IMR-90 (cell line): ENCODE data around the gene ADGRG1. TPM values are rescaled to one million over a fixed set of nuclear protein-coding genes. Genes with fewer than 3 reads are reported as not detected.

Experiments used
- ATAC-seq: fragments of 200-7000 bp; cut with Tn5 transposase; 2 replicates; pipeline ENCODE4 v1.9.1; 2020; ENCODE audit warnings: low read depth, mild to moderate bottlenecking, moderate library complexity
- BruUV-seq: library from RNA; stranded (reverse); fragments of 400-500 nt; replicated peaks from 2 replicates; lab custom pipeline; 2021; lab: Mats Ljungman, UMichigan
- CTCF ChIA-PET: fragments of 300-600 bp; formaldehyde crosslinking; extraction: SDS; loops from one replicate; lab custom pipeline; 2021; ENCODE audit warnings: antibody characterized with exemption; lab: Yijun Ruan, JAX
- POLR2A ChIA-PET: fragments of 300-600 bp; sonication (Branson Sonifier 250); formaldehyde crosslinking; loops from one replicate; lab custom pipeline; 2022; ENCODE audit warnings: antibody characterized with exemption; ENCODE audit not compliant: unreplicated experiment; lab: Charles Lee
- DNase-seq: peaks from one replicate; pipeline ENCODE4 v3.0.0; 2013
- H2AFZ ChIP-seq: replicated peaks from 2 replicates; pipeline ENCODE3; 2013; ENCODE audit warnings: low read length, mild to moderate bottlenecking; ENCODE audit not compliant: poor library complexity
- H2AK5ac ChIP-seq: 2 replicates; pipeline ENCODE4 v1.6.1; 2013; ENCODE audit warnings: low read depth, low read length, inconsistent platforms
- H2AK9ac ChIP-seq: replicated peaks from 2 replicates; pipeline ENCODE3; 2013; ENCODE audit warnings: mild to moderate bottlenecking, low read depth, low read length, moderate library complexity; ENCODE audit not compliant: poor library complexity
- H2BK120ac ChIP-seq: 2 replicates; pipeline ENCODE4 v1.6.1; 2013; ENCODE audit warnings: low read depth, low read length, inconsistent platforms
- H2BK15ac ChIP-seq: 3 replicates; pipeline ENCODE4 v1.6.1; 2013; ENCODE audit warnings: low read depth, low read length, inconsistent platforms
- H2BK20ac ChIP-seq: 2 replicates; pipeline ENCODE4 v1.6.1; 2013; ENCODE audit warnings: low read depth, mild to moderate bottlenecking, inconsistent platforms, low read length, moderate library complexity
- H2BK5ac ChIP-seq: 2 replicates; pipeline ENCODE4 v1.6.1; 2013; ENCODE audit warnings: mild to moderate bottlenecking, low read depth, low read length, inconsistent platforms; ENCODE audit not compliant: poor library complexity, severe bottlenecking
- H3K14ac ChIP-seq: replicated peaks from 2 replicates; pipeline ENCODE4 v1.6.1; 2013; ENCODE audit warnings: low read depth, low read length, inconsistent platforms
- H3K18ac ChIP-seq: 2 replicates; pipeline ENCODE4 v1.6.1; 2013; ENCODE audit warnings: low read depth, low read length, control low read depth
- H3K23ac ChIP-seq: 2 replicates; pipeline ENCODE4 v1.6.1; 2013; ENCODE audit warnings: low read depth, low read length, inconsistent platforms
- H3K27ac ChIP-seq: 2 replicates; pipeline ENCODE4 v1.5.1; 2013; ENCODE audit warnings: mild to moderate bottlenecking, control low read depth, low read length; ENCODE audit not compliant: insufficient read depth
- H3K27me3 ChIP-seq: 2 replicates; pipeline ENCODE4 v1.6.1; 2013; ENCODE audit warnings: low read length; ENCODE audit not compliant: control insufficient read depth, insufficient read depth
- H3K36me3 ChIP-seq: 2 replicates; pipeline ENCODE4 v1.6.1; 2013; ENCODE audit warnings: low read length, mixed read lengths; ENCODE audit not compliant: control insufficient read depth, insufficient read depth
- H3K4ac ChIP-seq: 2 replicates; pipeline ENCODE4 v1.6.1; 2013; ENCODE audit warnings: low read depth, low read length, inconsistent platforms
- H3K4me1 ChIP-seq: 2 replicates; pipeline ENCODE4 v1.6.1; 2013; ENCODE audit warnings: low read length, mixed read lengths; ENCODE audit not compliant: control insufficient read depth, insufficient read depth
- H3K4me2 ChIP-seq: 2 replicates; pipeline ENCODE4 v1.6.1; 2013; ENCODE audit warnings: low read depth, mild to moderate bottlenecking, control low read depth, low read length, moderate library complexity
- H3K4me3 ChIP-seq: 2 replicates; pipeline ENCODE4 v1.5.1; 2013; ENCODE audit warnings: low read depth, mild to moderate bottlenecking, control low read depth, low read length, moderate library complexity; ENCODE audit not compliant: insufficient read depth
- H3K56ac ChIP-seq: 2 replicates; pipeline ENCODE4 v1.6.1; 2013; ENCODE audit warnings: low read length, inconsistent platforms; ENCODE audit not compliant: insufficient read depth; ENCODE audit errors: extremely low read depth
- H3K79me1 ChIP-seq, 2 experiments: 2 replicates each; pipeline ENCODE4 v1.6.1; 2013; ENCODE audit warnings: low read length in 2 of 2, inconsistent platforms in 1 of 2, low read depth in 1 of 2
- H3K9ac ChIP-seq: 2 replicates; pipeline ENCODE4 v1.6.1; 2013; ENCODE audit warnings: low read depth, low read length, control low read depth
- H3K9me1 ChIP-seq: 2 replicates; pipeline ENCODE4 v1.6.1; 2013; ENCODE audit warnings: low read length, inconsistent platforms; ENCODE audit not compliant: insufficient read depth
- H3K9me3 ChIP-seq: 2 replicates; pipeline ENCODE4 v1.6.1; 2013; ENCODE audit warnings: low read length; ENCODE audit not compliant: control insufficient read depth, insufficient read depth
- H4K20me1 ChIP-seq: 2 replicates; pipeline ENCODE4 v1.6.1; 2013; ENCODE audit warnings: low read length, inconsistent platforms; ENCODE audit not compliant: insufficient read depth
- H4K5ac ChIP-seq: 2 replicates; pipeline ENCODE4 v1.6.1; 2013; ENCODE audit warnings: mild to moderate bottlenecking, low read depth, low read length, control low read depth
- H4K8ac ChIP-seq, 2 experiments: 2 replicates each; pipeline ENCODE4 v1.6.1; 2013; ENCODE audit warnings: low read depth in 2 of 2, low read length in 2 of 2, control low read depth in 1 of 2, inconsistent platforms in 1 of 2
- H4K91ac ChIP-seq: 2 replicates; pipeline ENCODE4 v1.6.1; 2013; ENCODE audit warnings: low read depth, low read length, inconsistent platforms; ENCODE audit not compliant: insufficient read depth
- BHLHE40 ChIP-seq: fragments of 150-350 bp; IDR thresholded peaks from 2 replicates; pipeline ENCODE4 v1.6.1; 2016; ENCODE audit warnings: mild to moderate bottlenecking, low read depth, low read length
- CEBPB ChIP-seq: IDR thresholded peaks from 2 replicates; pipeline ENCODE4 v1.6.1; 2012; ENCODE audit warnings: low read depth, low read length, improper control_type of control experiment
- CHD1 ChIP-seq: IDR thresholded peaks from 2 replicates; pipeline ENCODE4 v1.6.1; 2012; ENCODE audit warnings: low read depth, low read length, improper control_type of control experiment
- ELK1 ChIP-seq: fragments of 150-350 bp; IDR thresholded peaks from 2 replicates; pipeline ENCODE4 v1.6.1; 2016; ENCODE audit warnings: low read depth, mild to moderate bottlenecking, low read length, moderate library complexity, borderline replicate concordance
- FOS ChIP-seq: fragments of 150-350 bp; IDR thresholded peaks from 2 replicates; pipeline ENCODE4 v1.6.1; 2016; ENCODE audit warnings: low read depth, low read length
- MAFK ChIP-seq: IDR thresholded peaks from 2 replicates; pipeline ENCODE4 v1.6.1; 2012; ENCODE audit warnings: low read depth, low read length, improper control_type of control experiment
- MAZ ChIP-seq: IDR thresholded peaks from 2 replicates; pipeline ENCODE4 v1.6.1; 2012; ENCODE audit warnings: low read depth, mild to moderate bottlenecking, low read length, improper control_type of control experiment, moderate library complexity, borderline replicate concordance
- MXI1 ChIP-seq: IDR thresholded peaks from 2 replicates; pipeline ENCODE4 v1.6.1; 2012; ENCODE audit warnings: low read depth, mild to moderate bottlenecking, low read length, moderate library complexity, borderline replicate concordance
- POLR2A ChIP-seq: IDR thresholded peaks from 2 replicates; pipeline ENCODE4 v1.6.1; 2012; ENCODE audit warnings: mild to moderate bottlenecking, low read depth, low read length
- RAD21 ChIP-seq: IDR thresholded peaks from 2 replicates; pipeline ENCODE4 v1.6.1; 2012; ENCODE audit warnings: low read length, improper control_type of control experiment
- RCOR1 ChIP-seq: IDR thresholded peaks from 2 replicates; pipeline ENCODE4 v1.6.1; 2012; ENCODE audit warnings: mild to moderate bottlenecking, low read length, improper control_type of control experiment; ENCODE audit not compliant: insufficient replicate concordance
- RFX5 ChIP-seq: IDR thresholded peaks from 2 replicates; pipeline ENCODE4 v1.8.0; 2012; ENCODE audit warnings: low read depth, mild to moderate bottlenecking, low read length, moderate library complexity
- WGBS, 2 experiments: methylation state at CpG; one replicate each; pipeline versions ENCODE4 v1.1.5 to v1.1.7; 2013; ENCODE audit warnings: missing lambda C conversion rate in 2 of 2; ENCODE audit not compliant: insufficient read length in 1 of 2; ENCODE audit errors: extremely low coverage in 2 of 2; 5-methylcytosine and 5-hydroxymethylcytosine counted together
- dilution Hi-C: fragments of 300-500 bp; cut with HindIII; formaldehyde crosslinking; loops from one replicate; pipeline ENCODE4 v1.14.3; 2018; ENCODE audit warnings: low sequenced_read_pairs; ENCODE audit not compliant: unreplicated experiment
- in situ Hi-C: fragments of 300-500 bp; cut with MboI; formaldehyde crosslinking; loops from 3 replicates; pipeline ENCODE4 v1.14.3; 2019; ENCODE audit warnings: low sequenced_read_pairs, inconsistent platforms, mixed read lengths
- intact Hi-C: fragments of 100-400 bp; cut with micrococcal nuclease; formaldehyde crosslinking; loops from 2 replicates; pipeline ENCODE4 v1.10.0; 2022
- polyA plus RNA-seq, 3 experiments: library from polyadenylated mRNA; depleted of rRNA; stranded (reverse); fragments of >200 nt; gene quantifications; 2 replicates each; pipeline ENCODE4 v1.2.3, GENCODE V29; 2012; ENCODE audit warnings: low replicate concordance in 1 of 3
- total RNA-seq: library from RNA; depleted of rRNA; stranded (reverse); fragments of >200 nt; gene quantifications from 2 replicates; pipeline ENCODE4 v1.2.3, GENCODE V29; 2012
- TF ChIP-seq, protein P1 (sequence below): fragments of 150-350 bp; IDR thresholded peaks from 2 replicates; pipeline ENCODE4 v1.6.1; 2017; ENCODE audit warnings: mild to moderate bottlenecking, antibody characterized with exemption, low read length, low read depth

Gene ADGRG1
- total and polyA plus RNA-seq, 2 of the 4 experiments (the other 2 are of a cell fraction), result 0.90 to 8.4 TPM

DNA sequence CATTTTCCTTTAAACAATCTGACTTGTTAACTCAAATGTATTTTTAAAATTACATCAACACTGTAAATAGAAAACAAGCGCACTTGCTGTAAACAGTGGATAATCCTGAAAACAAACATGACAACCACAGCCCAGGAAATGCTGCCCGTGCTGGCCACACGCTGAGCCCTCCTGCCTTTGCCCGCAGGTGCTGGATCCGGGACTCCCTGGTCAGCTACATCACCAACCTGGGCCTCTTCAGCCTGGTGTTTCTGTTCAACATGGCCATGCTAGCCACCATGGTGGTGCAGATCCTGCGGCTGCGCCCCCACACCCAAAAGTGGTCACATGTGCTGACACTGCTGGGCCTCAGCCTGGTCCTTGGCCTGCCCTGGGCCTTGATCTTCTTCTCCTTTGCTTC is 33.1 kb downstream of the ADGRG1 start:
- POLR2A ChIA-PET, result no interaction called here
- TF ChIP-seq, protein P1, sequence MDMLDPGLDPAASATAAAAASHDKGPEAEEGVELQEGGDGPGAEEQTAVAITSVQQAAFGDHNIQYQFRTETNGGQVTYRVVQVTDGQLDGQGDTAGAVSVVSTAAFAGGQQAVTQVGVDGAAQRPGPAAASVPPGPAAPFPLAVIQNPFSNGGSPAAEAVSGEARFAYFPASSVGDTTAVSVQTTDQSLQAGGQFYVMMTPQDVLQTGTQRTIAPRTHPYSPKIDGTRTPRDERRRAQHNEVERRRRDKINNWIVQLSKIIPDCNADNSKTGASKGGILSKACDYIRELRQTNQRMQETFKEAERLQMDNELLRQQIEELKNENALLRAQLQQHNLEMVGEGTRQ, result no peak
- no peak for TF ChIP-seq MXI1
- TF ChIP-seq CHD1, result no peak
- no peak for TF ChIP-seq FOS
- TF ChIP-seq RCOR1, result no peak
- TF ChIP-seq CEBPB, result no peak
- no peak for TF ChIP-seq RAD21
- TF ChIP-seq MAFK, result no peak
- TF ChIP-seq ELK1, result no peak
- no peak for TF ChIP-seq BHLHE40
- no peak for TF ChIP-seq POLR2A
- no peak for TF ChIP-seq MAZ
- no peak for TF ChIP-seq RFX5
- no peak overlapping the region for H3K9ac ChIP-seq

More for the DNA sequence above, 33.1 kb downstream of the ADGRG1 start:
- Histone ChIP-seq H3K18ac (no peak overlapping the region), H3K4me3 (no peak overlapping the region), H3K4me1 (no peaks in the 10 kb centered on the region), H3K9me3 (no peaks in the 10 kb centered on the region), H3K79me1 (no peaks in the 10 kb centered on the region), H3K4ac (no peak overlapping the region), H2BK5ac (no peak overlapping the region), H4K20me1 (no peaks in the 10 kb centered on the region), H3K9me1 (no peaks in the 10 kb centered on the region; the same call in 1 of the 2 replicates), H4K8ac (no peak overlapping the region), H4K5ac (no peak overlapping the region), H3K14ac (no peak overlapping the region), H2BK120ac (no peak overlapping the region), H3K56ac (no peak overlapping the region), H2BK20ac (no peak overlapping the region), H4K91ac (no peak overlapping the region), H3K27me3 (no peaks in the 10 kb centered on the region; the same call in 1 of the 2 replicates), H2BK15ac (no peak overlapping the region), H2AK5ac (no peak overlapping the region), H2AFZ (peak overlapping the region; percentile 58), H2AK9ac (no peak overlapping the region), H3K4me2 (no peak overlapping the region), H3K36me3 (no peaks in the 10 kb centered on the region), H3K27ac (no peak overlapping the region), H3K23ac (no peak overlapping the region)
- no peak for DNase-seq
- in situ Hi-C loops, result no loop called here
- 100% methylated on average over 2 of the region's 7 CpGs; no CpG with 5 or more reads in 1 of the 2 experiments for WGBS, 2 experiments
- no peak for ATAC-seq
- BruUV-seq, result no TSS peak
- CTCF ChIA-PET, result no interaction called here
- dilution Hi-C loops, result no loop called here
- intact Hi-C loops, result no loop called here
